GM21619 (cell line): Measurements from ENCODE around the gene NFIB.

Source experiments
- ATAC-seq: cut with Tn5 transposase; IDR thresholded peaks from one replicate; pipeline ENCODE4 v1.9.1; 2021; ENCODE audit not compliant: unreplicated experiment

NFIB gene

GRCh38 chr9:14249527-14249926 lies 64.4 kb downstream of the NFIB start:
- ATAC-seq = no peak

- ATAC-seq = no peak
Measured at GRCh38 chr9:14248149-14248548, 65.8 kb downstream of the NFIB start.

- ATAC-seq = no peak
Measured at GRCh38 chr9:14247577-14247976, 66.4 kb downstream of the NFIB start.

GRCh38 chr9:14246951-14247350 lies 67.0 kb downstream of the NFIB start:
- no peak for ATAC-seq

- no peak for ATAC-seq
Measured at GRCh38 chr9:14245901-14246525, 67.9 kb downstream of the NFIB start.

- no peak for ATAC-seq
Measured at GRCh38 chr9:14243514-14244042, 70.4 kb downstream of the NFIB start.

GRCh38 chr9:14242150-14242805 lies 71.7 kb downstream of the NFIB start:
- no peak for ATAC-seq

- ATAC-seq = no peak
Measured at GRCh38 chr9:14240537-14240936, 73.4 kb downstream of the NFIB start.

GRCh38 chr9:14238518-14238917 lies 75.4 kb downstream of the NFIB start:
- ATAC-seq = no peak

GRCh38 chr9:14238079-14238478 lies 75.9 kb downstream of the NFIB start:
- ATAC-seq = no peak

GRCh38 chr9:14236591-14236990 lies 77.3 kb downstream of the NFIB start:
- no peak for ATAC-seq

GRCh38 chr9:14232111-14232510 lies 81.8 kb downstream of the NFIB start:
- no peak for ATAC-seq

GRCh38 chr9:14231196-14231990 lies 82.5 kb downstream of the NFIB start:
- no peak for ATAC-seq

- ATAC-seq = no peak
Measured at GRCh38 chr9:14228602-14229001, 85.3 kb downstream of the NFIB start.

- ATAC-seq = no peak
Measured at GRCh38 chr9:14226855-14227532, 86.9 kb downstream of the NFIB start.

- no peak for ATAC-seq
Measured at GRCh38 chr9:14223081-14223480, 90.9 kb downstream of the NFIB start.

- ATAC-seq = no peak
Measured at GRCh38 chr9:14222149-14222835, 91.6 kb downstream of the NFIB start.

- ATAC-seq = no peak
Measured at GRCh38 chr9:14221558-14221957, 92.4 kb downstream of the NFIB start.

- no peak for ATAC-seq
Measured at GRCh38 chr9:14221119-14221518, 92.8 kb downstream of the NFIB start.

- ATAC-seq = no peak
Measured at GRCh38 chr9:14220256-14220655, 93.7 kb downstream of the NFIB start.

- ATAC-seq = no peak
Measured at GRCh38 chr9:14219850-14220249, 94.1 kb downstream of the NFIB start.
